Activated naive CD4-positive, alpha-beta T cell treated with anti-CD3 and anti-CD28 coated beads, Interleukin-2, amount 50 U/mL, for 72 hours (primary cell): ENCODE data around the gene METTL4. TPM values are rescaled to one million over a fixed set of nuclear protein-coding genes. Genes with fewer than 3 reads are reported as not detected.
"Not testable (repeated sequence)": the region's sequence is repeated elsewhere in the genome, so short reads cannot be mapped to it uniquely, and the experiment has no call there.

ENCODE experiments used
- ATAC-seq, 2 donors: fragments of 150-1000 bp; cut with Tn5 transposase; 2 replicates each; pipeline ENCODE4 v1.10.0; 2021; ENCODE audit warnings: mild to moderate bottlenecking in 2 of 2, moderate library complexity in 2 of 2
- DNase-seq, 2 donors: peaks; one replicate each; pipeline ENCODE4 v3.0.0; 2021 to 2022; ENCODE audit warnings: low spot score in 2 of 2
- H3K27ac Mint-ChIP-seq, 2 donors: one replicate each; pipeline ENCODE4 v1.8.0; 2022; ENCODE audit warnings: mild to moderate bottlenecking in 2 of 2, mixed read lengths in 2 of 2
- H3K36me3 Mint-ChIP-seq, 2 donors: one replicate each; pipeline ENCODE4 v1.8.0; 2022; ENCODE audit warnings: mixed read lengths in 2 of 2
- H3K9me3 Mint-ChIP-seq, 2 donors: one replicate each; pipeline ENCODE4 v1.8.0; 2022; ENCODE audit warnings: mixed read lengths in 2 of 2
- total RNA-seq, 2 donors: library from RNA; stranded (reverse); gene quantifications; one replicate each; pipeline ENCODE4 v1.2.3, GENCODE V29; 2022

The METTL4 gene
- total RNA-seq, 2 donors from 2014 or later, result 20.3 to 57.4 TPM

DNA sequence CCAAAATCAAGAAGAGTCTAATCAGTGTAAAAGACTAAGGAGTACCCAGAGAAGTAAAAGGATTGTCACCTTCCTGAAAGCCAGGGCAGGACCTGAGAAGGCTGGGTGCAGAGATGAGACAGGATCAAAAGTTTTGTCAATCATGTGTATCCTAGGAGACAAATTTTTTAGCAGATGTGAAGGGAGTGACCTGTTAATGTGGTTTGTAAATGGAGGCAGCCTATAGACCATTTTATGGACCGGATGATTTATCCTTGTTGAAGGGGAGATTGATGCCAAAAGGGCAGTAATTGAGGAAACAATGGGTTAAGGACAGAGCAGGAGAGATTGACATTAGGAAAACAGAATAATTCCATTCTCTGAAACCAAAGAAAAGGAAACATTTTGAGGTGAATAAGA lies 865 bp upstream of the METTL4 start:
- no peaks in the 10 kb centered on the region for H3K9me3 Mint-ChIP-seq
- peak overlapping the region; percentile 99 to 100 for H3K27ac Mint-ChIP-seq
- DNase-seq, result no peak
- H3K36me3 Mint-ChIP-seq, result peaks cover 26 to 65% of the 10 kb centered on the region in 2 donors
- peak; percentile 12 to 67 for ATAC-seq

GRCh38 chr18:2570772-2571199 lies 519 bp downstream of the METTL4 start:
- ATAC-seq (peak; percentile 46 to 74), DNase-seq (no peak)
- Mint-ChIP-seq H3K36me3 (peaks cover 31 to 60% of the 10 kb centered on the region in 2 donors), H3K27ac (peak overlapping the region; percentile 99 to 100), H3K9me3 (no peaks in the 10 kb centered on the region)

GRCh38 chr18:2569338-2570207 lies 1.7 kb downstream of the METTL4 start:
- ATAC-seq, result no peak
- DNase-seq, result no peak
- H3K36me3 Mint-ChIP-seq, result peaks cover 31 to 59% of the 10 kb centered on the region in 2 donors
- H3K9me3 Mint-ChIP-seq, result no peaks in the 10 kb centered on the region
- peak overlapping the region in 1 of 2 donors; percentile 99 for H3K27ac Mint-ChIP-seq

DNA sequence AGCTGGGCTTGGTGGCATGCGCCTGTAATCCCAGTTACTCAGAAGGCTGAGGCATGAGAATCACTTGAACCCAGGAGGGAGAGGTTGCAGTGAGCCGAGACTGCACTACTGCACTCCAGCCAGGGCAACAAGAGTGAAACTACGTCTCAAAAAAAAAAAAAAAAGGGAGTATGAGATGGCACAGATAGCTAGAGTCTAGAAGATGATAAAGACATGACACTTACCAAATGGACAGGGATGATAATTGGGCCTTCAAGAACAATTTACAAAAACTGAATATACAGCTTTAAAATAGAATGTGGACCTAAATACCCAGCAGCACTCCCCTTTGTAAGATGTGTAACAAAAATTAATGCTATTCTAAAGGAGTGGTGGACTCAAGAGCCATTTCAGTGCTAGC lies 2.7 kb downstream of the METTL4 start:
- H3K9me3 Mint-ChIP-seq, result no peaks in the 10 kb centered on the region

GRCh38 chr18:2568129-2568528 lies 3.2 kb downstream of the METTL4 start:
- peaks cover 31 to 59% of the 10 kb centered on the region in 2 donors for H3K36me3 Mint-ChIP-seq
- DNase-seq (no peak), ATAC-seq (no peak)
- no peaks in the 10 kb centered on the region for H3K9me3 Mint-ChIP-seq
- H3K27ac Mint-ChIP-seq, result no peak overlapping the region

More for the DNA sequence above, 2.7 kb downstream of the METTL4 start:
- DNase-seq (no peak), ATAC-seq (no peak)
- Mint-ChIP-seq H3K36me3 (peaks cover 31 to 56% of the 10 kb centered on the region in 2 donors), H3K27ac (no peak overlapping the region)

- Mint-ChIP-seq H3K36me3 (peaks cover 5 to 44% of the 10 kb centered on the region in 2 donors), H3K27ac (no peak overlapping the region), H3K9me3 (no peaks in the 10 kb centered on the region)
- ATAC-seq (peak; percentile 31 to 79), DNase-seq (no peak)
These were observed 6.9 kb downstream of the METTL4 start for GRCh38 chr18:2564373-2564772.

- DNase-seq (no peak), ATAC-seq (no peak)
- peaks cover 0 to 13% of the 10 kb centered on the region in 2 donors for H3K36me3 Mint-ChIP-seq
- no peaks in the 10 kb centered on the region for H3K9me3 Mint-ChIP-seq
- H3K27ac Mint-ChIP-seq, result no peak overlapping the region
These were observed 12.1 kb downstream of the METTL4 start for GRCh38 chr18:2559249-2559648.

DNA sequence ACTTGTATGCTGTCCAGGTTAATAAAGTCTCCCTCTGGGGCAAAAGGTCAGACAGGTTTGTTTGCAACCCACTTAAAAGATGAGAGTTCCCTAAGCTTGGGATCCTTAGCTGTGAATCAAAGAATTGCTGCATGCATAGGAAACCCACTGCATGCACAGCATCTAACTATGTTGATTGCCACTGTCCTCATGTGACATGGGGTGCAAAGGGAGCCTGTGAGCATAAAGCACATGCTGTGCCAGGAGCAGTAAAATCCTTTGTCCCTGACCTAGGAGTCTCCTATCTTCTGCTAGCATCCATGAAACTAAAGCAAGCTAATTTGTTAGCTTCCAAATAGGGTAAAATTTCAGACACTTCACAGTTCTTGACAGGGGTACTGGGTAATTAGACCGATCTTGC lies 13.8 kb downstream of the METTL4 start:
- ATAC-seq, result no peak
- Mint-ChIP-seq H3K9me3 (no peaks in the 10 kb centered on the region), H3K36me3 (peaks cover 0 to 6% of the 10 kb centered on the region in 2 donors)

DNA sequence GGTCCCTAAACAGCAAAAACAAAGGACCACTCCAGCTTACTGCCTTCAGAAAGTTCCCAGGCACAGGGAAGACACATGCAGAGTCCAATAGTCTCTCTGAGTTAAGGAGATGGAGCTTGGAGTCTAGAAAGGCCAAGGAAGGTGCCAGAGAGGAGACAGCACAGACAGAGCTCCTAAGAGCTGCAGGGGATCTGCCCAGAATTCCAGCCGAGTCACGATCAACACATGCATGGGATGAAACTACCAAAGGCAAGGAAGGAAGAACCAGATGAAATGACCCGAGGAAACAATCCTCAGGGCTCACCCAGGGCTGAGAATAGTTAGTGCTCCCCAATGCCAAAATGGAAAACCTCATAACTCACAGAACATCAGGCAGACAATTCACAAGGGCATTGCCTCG lies 15.4 kb downstream of the METTL4 start:
- DNase-seq, result no peak

More for the DNA sequence above, 13.8 kb downstream of the METTL4 start:
- DNase-seq, result no peak
- H3K27ac Mint-ChIP-seq, result no peak overlapping the region

DNA sequence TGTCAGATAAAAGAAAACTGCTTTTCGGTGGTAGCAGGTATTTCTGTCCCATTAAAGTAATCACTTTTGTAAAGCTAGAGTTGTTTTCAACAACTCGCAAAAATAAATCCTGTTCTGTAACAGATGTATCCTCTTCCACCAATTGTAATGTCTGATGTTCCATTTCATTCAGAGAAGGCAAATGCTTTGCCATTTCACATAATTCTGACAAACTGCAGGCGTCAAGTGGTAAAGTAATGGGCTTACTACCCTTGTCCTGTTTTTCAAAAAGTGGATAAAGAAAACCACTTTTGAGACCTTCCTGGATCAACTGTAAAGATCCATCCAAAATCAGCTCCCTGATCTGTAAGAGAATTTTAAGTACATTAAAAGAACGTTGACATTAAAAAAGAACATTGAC lies 16.6 kb downstream of the METTL4 start:
- Mint-ChIP-seq H3K9me3 (no peaks in the 10 kb centered on the region), H3K27ac (no peak overlapping the region), H3K36me3 (no peaks in the 10 kb centered on the region)
- no peak for DNase-seq
- ATAC-seq, result no peak

More for the DNA sequence above, 15.4 kb downstream of the METTL4 start:
- no peak for ATAC-seq
- H3K27ac Mint-ChIP-seq, result no peak overlapping the region
- H3K36me3 Mint-ChIP-seq, result no peaks in the 10 kb centered on the region
- no peaks in the 10 kb centered on the region for H3K9me3 Mint-ChIP-seq

GRCh38 chr18:2551425-2551824 lies 19.9 kb downstream of the METTL4 start:
- H3K9me3 Mint-ChIP-seq, result no peaks in the 10 kb centered on the region
- ATAC-seq, result no peak

GRCh38 chr18:2549462-2549861 lies 21.8 kb downstream of the METTL4 start:
- ATAC-seq (no peak), DNase-seq (no peak)
- no peaks in the 10 kb centered on the region for H3K9me3 Mint-ChIP-seq
- H3K27ac Mint-ChIP-seq, result no peak overlapping the region
- H3K36me3 Mint-ChIP-seq, result no peaks in the 10 kb centered on the region

More at GRCh38 chr18:2551425-2551824, 19.9 kb downstream of the METTL4 start:
- DNase-seq, result no peak
- Mint-ChIP-seq H3K27ac (peak overlapping the region in 1 of 2 donors; percentile 75), H3K36me3 (no peaks in the 10 kb centered on the region)

DNA sequence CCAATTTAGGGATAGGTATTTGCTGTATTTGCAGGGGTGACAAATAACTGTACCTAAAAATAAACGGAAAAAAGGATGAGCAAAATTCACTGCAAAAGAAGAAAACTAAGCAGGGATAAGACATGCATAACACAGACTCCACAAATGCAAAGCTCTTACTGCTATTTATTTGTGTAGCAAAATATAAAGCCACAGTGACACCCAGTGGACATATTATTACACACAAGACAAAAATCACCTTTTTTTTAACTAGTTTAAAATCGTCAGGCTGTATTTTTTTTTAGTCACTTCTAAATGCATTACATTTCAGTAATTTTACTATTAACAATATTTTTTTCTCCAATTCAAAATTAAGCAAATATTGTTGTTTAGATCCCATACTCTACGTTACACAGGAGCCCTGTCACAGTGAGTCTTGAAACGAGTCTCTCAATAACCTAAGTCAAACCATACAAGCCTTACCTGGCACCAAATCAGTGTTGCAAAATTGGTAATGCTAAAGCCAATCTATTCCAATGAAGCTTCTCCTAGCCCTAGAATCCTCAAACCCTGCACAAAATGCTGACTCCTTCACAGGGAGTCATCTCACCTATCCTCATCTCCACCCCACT lies 23.7 kb downstream of the METTL4 start:
- no peak for DNase-seq
- H3K9me3 Mint-ChIP-seq, result no peaks in the 10 kb centered on the region
- ATAC-seq, result no peak
- H3K36me3 Mint-ChIP-seq, result no peaks in the 10 kb centered on the region
- H3K27ac Mint-ChIP-seq, result no peak overlapping the region

DNA sequence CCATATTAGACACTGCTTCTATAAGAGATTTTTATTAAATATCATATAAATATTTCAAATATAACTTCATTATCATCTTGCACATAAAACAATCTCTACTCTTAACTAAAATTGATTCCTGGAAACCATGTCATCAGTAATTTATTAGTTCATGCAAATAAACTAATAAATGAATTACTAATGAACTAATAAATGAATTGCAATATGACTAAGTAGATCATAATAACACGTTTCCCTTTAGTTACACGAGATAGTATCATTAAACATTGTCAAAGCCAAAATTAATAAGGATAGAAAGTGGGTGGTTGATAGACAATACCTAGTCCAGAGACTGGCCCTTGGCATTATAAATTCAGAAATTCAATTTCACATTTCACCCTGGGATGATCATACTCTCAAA lies 26.1 kb downstream of the METTL4 start:
- DNase-seq, result no peak
- Mint-ChIP-seq H3K9me3 (no peaks in the 10 kb centered on the region), H3K36me3 (no peaks in the 10 kb centered on the region), H3K27ac (no peak overlapping the region)
- ATAC-seq, result no peak

DNA sequence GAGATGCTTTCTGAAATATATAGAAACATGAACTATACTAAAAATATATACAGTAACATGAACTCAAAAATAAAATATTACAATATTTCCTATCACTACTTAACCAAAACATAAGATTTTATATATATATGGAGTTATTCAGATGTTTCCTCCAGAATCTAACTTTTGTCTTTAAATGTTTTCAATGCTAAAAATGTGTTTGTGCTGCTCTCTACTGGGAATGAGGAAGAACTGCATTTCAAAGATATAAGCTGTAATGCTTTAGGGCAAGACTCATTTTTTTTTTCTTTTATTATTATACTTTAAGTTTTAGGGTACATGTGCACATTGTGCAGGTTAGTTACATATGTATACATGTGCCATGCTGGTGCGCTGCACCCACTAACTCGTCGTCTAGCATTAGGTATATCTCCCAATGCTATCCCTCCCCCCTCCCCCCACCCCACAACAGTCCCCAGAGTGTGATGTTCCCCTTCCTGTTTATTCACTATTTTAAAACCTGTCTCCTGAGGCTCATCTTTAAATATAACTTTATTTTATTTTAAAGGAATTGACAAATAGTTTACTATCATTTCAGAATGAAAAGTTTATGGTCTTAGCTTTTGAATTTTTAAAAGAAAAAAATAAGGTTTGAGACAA lies 29.3 kb downstream of the METTL4 start:
- H3K27ac Mint-ChIP-seq, H3K9me3 Mint-ChIP-seq, ATAC-seq, H3K36me3 Mint-ChIP-seq, DNase-seq: not testable (repeated sequence)

DNA sequence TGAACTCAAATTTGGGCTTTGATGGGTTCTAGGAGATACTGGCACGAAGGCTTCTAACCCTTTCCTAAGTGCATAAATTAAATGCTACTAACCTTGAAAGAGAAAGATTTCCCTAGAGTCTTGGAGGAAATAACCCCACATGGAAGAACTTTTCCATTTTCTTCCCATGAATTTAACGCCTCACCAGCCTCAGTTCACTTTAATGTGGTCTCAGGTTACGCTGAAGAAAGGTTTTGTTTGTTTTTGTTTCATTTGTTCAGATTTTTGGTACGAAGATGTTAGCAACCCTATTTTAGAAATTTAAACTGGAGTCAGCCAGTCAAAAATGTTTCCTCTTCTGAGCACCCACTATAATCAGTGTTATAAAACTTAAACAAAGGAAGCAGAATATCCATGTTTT lies 30.7 kb downstream of the METTL4 start:
- no peak overlapping the region for H3K27ac Mint-ChIP-seq
- no peak for DNase-seq
- no peaks in the 10 kb centered on the region for H3K36me3 Mint-ChIP-seq
- ATAC-seq, result no peak
- no peaks in the 10 kb centered on the region for H3K9me3 Mint-ChIP-seq

GRCh38 chr18:2538844-2539243 lies 32.5 kb downstream of the METTL4 start:
- ATAC-seq, result no peak
- Mint-ChIP-seq H3K9me3 (no peaks in the 10 kb centered on the region), H3K36me3 (no peaks in the 10 kb centered on the region), H3K27ac (no peak overlapping the region)
- no peak for DNase-seq
